ENCODE measurements around the gene PROC. TPM values are rescaled to one million over a fixed set of nuclear protein-coding genes. Genes with fewer than 3 reads are reported as not detected.
"Not testable (repeated sequence)": the region's sequence is repeated elsewhere in the genome, so short reads cannot be mapped to it uniquely, and the experiment has no call there.

The PROC gene
- total and polyA plus RNA-seq, 12 donors: 0.10 to 0.16 TPM; not detected in 10

DNA sequence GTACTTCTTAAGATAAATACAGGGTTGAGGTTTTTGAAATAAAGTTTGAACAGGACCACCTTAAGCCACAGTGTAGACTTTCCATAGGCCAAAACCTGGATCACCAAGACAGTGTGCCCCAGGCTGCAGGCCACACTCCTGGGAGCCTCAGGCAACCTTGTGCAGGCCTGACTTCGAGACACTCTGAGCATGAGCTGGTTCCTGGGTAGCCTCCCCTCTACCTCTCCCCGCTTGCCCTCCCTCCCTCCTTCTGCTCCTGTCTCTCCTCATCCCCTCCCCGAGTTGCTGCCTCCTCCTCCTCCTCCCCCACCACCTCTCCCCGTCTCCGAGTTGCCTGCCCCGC, 10.6 kb upstream of the PROC start:
- TF ChIP-seq, protein P1, sequence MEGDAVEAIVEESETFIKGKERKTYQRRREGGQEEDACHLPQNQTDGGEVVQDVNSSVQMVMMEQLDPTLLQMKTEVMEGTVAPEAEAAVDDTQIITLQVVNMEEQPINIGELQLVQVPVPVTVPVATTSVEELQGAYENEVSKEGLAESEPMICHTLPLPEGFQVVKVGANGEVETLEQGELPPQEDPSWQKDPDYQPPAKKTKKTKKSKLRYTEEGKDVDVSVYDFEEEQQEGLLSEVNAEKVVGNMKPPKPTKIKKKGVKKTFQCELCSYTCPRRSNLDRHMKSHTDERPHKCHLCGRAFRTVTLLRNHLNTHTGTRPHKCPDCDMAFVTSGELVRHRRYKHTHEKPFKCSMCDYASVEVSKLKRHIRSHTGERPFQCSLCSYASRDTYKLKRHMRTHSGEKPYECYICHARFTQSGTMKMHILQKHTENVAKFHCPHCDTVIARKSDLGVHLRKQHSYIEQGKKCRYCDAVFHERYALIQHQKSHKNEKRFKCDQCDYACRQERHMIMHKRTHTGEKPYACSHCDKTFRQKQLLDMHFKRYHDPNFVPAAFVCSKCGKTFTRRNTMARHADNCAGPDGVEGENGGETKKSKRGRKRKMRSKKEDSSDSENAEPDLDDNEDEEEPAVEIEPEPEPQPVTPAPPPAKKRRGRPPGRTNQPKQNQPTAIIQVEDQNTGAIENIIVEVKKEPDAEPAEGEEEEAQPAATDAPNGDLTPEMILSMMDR (IDR thresholded peaks at IDR 0.05): no peak
- no peak for TF ChIP-seq POLR2A (IDR thresholded peaks at IDR 0.05)
- Histone ChIP-seq H3K27me3 (no peaks in the 10 kb centered on the region), H3K27ac (peak overlapping the region in 4 of 5 donors; percentile 37 to 95 (median 70)), H3K4me3 (peak overlapping the region in 1 of 4 donors; percentile 52), H3K4me1 (replicated peaks in 1 of 2) (peaks cover 6 to 28% of the 10 kb centered on the region in 2 donors), H3K9me3 (replicated peaks in 1 of 3) (no peaks in the 10 kb centered on the region), H3K36me3 (replicated peaks in 1 of 2) (no peaks in the 10 kb centered on the region)
- WGBS, 4 donors: 1 to 12% (median 5%) methylated on average over 3 to 6 of the region's 6 CpGs
- intact Hi-C loops (cut with DNase I): no loop called here
- no peak for DNase-seq

- 4 to 19% (median 4%) methylated on average over 12 to 75 of the region's 75 CpGs for WGBS, 4 donors
- intact Hi-C loops (cut with DNase I): no loop called here
- Histone ChIP-seq H3K27ac (peak overlapping the region in 4 of 5 donors; percentile 73 to 95 (median 89)), H3K4me1 (replicated peaks in 1 of 2) (peaks cover 6 to 28% of the 10 kb centered on the region in 2 donors), H3K36me3 (replicated peaks in 1 of 2) (no peaks in the 10 kb centered on the region), H3K4me3 (peak overlapping the region in 2 of 4 donors; percentile 52 to 53), H3K27me3 (no peaks in the 10 kb centered on the region), H3K9me3 (replicated peaks in 1 of 3) (no peaks in the 10 kb centered on the region)
- peak; percentile 66 to 69 for TF ChIP-seq POLR2A (IDR thresholded peaks at IDR 0.05)
- TF ChIP-seq, protein P1 (IDR thresholded peaks at IDR 0.05): peak in 2 of 6 experiments; percentile 14 to 33
- peak; percentile 91 to 97 (median 94) for DNase-seq
Measured at GRCh38 chr2:127408004-127408806, 10.0 kb upstream of the PROC start.

DNA sequence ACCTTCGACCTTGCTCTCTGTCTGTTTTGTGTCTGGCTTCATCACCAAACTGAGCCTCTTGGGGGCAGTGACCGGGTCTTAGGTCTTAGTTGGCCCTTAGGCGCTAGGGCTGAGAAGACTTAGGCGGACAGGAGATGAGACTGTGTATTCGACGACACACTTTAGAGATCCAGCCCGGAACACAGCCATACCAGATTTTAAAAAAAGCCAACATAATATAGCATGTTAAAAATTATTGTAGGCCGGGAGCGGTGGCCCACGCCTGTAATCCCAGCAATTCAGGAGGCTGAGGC, 9.5 kb upstream of the PROC start:
- Histone ChIP-seq H3K4me1 (replicated peaks in 1 of 2) (peaks cover 6 to 28% of the 10 kb centered on the region in 2 donors), H3K4me3 (peak overlapping the region in 1 of 4 donors; percentile 52), H3K9me3 (replicated peaks in 1 of 3) (no peaks in the 10 kb centered on the region), H3K27me3 (no peaks in the 10 kb centered on the region), H3K27ac (peak overlapping the region in 4 of 5 donors; percentile 73 to 95 (median 89)), H3K36me3 (replicated peaks in 1 of 2) (no peaks in the 10 kb centered on the region)
- no peak for DNase-seq
- intact Hi-C loops (cut with DNase I): no loop called here
- WGBS, 4 donors: 79 to 87% (median 85%) methylated on average over 9 to 10 of the region's 10 CpGs
- TF ChIP-seq, protein P1 (IDR thresholded peaks at IDR 0.05): no peak
- no peak for TF ChIP-seq POLR2A (IDR thresholded peaks at IDR 0.05)

DNA sequence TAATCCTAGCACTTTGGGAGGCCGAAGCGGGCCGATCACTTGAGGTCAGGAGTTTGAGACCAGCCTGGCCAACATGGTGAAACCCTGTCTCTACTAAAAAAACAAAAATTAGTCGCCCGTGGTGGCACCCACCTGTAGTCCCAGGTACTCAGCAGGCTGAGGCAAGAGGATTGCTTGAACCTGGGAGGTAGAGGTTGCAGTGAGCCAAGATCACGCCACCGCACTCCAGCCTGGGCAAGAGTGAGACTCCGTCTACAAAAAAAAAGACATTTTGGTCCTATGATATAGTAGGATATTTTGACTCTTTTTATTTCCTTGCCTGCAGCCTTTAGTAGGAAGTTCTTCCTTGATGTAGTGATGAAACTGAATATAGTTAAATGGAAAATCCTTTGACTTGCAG, 8.5 kb upstream of the PROC start:
- WGBS, 4 donors: 95 to 99% (median 97%) methylated on average over 8 of the region's 8 CpGs
- H3K4me3 ChIP-seq; intact Hi-C loops (cut with DNase I); DNase-seq; H3K9me3 ChIP-seq (replicated peaks in 1 of 3); H3K27me3 ChIP-seq; H3K36me3 ChIP-seq (replicated peaks in 1 of 2): not testable (repeated sequence)
- Histone ChIP-seq H3K4me1 (replicated peaks in 1 of 2) (peaks cover 6 to 28% of the 10 kb centered on the region in 2 donors), H3K27ac (peak overlapping the region in 1 of 5 donors; percentile 92)

All from adrenal gland (tissue), 12 donors.